Measurements from ENCODE around the gene HOXD9.

HOXD9 gene

GRCh38 chr2:176132205-176133171, 10.0 kb downstream of the HOXD9 start:
- H3K9me3 ChIP-seq (ENCODE audit: control extremely low read depth in 1 of 5, control insufficient read depth in 4 of 5, insufficient read depth in 2 of 5, low read depth in 1 of 5, low read length in 4 of 5): no peaks in the 10 kb centered on the region
- WGBS (ENCODE audit: insufficient coverage): 8% methylated on average over 24 of the region's 33 CpGs
- ChIA-PET POLR2A (interaction anchor here (0.6 kb wide), 1 partner anchor 514 kb away, joined by 6 read pairs; no protein-coding TSS in a partner anchor), CTCF (interaction anchor here (0.6 to 3.4 kb wide), 20 partner anchors 9 to 681 kb away, joined by 3 to 40 read pairs (median 4); partner anchors contain the start of genes HOXD13 and HOXD9)
- peaks cover 48 to 100% (median 68%) of the 10 kb centered on the region in 5 experiments for H3K27me3 ChIP-seq (replicated peaks in 2 of 5; ENCODE audit: control insufficient read depth in 4 of 5, insufficient read depth in 5 of 5, low read length in 4 of 5)
- no peaks in the 10 kb centered on the region for H3K36me3 ChIP-seq (ENCODE audit: control insufficient read depth in 4 of 4, insufficient read depth in 4 of 4, low read length in 3 of 4)
- DNase-seq: peak; percentile 57 to 80 (median 79)
- H3K4me1 ChIP-seq (ENCODE audit: control extremely low read depth in 1 of 4, control insufficient read depth in 4 of 4, insufficient read depth in 4 of 4, low read length in 3 of 4): peaks cover 4 to 20% (median 16%) of the 10 kb centered on the region in 4 experiments
- H3K27ac ChIP-seq (ENCODE audit: insufficient read depth in 1 of 2, low read depth in 1 of 2, low read length in 2 of 2, poor library complexity in 1 of 2, severe bottlenecking in 2 of 2): no peak overlapping the region
- H3K4me3 ChIP-seq (ENCODE audit: control insufficient read depth in 1 of 7, extremely low read depth in 1 of 7, insufficient read depth in 4 of 7, low read depth in 2 of 7, low read length in 6 of 7): peak overlapping the region in 2 of 7 experiments; percentile 25 to 52

GRCh38 chr2:176133389-176133788, 10.9 kb downstream of the HOXD9 start:
- H3K9me3 ChIP-seq (ENCODE audit: control extremely low read depth in 1 of 5, control insufficient read depth in 4 of 5, insufficient read depth in 2 of 5, low read depth in 1 of 5, low read length in 4 of 5): no peaks in the 10 kb centered on the region
- DNase-seq: no peak
- H3K4me3 ChIP-seq (ENCODE audit: control insufficient read depth in 1 of 7, extremely low read depth in 1 of 7, insufficient read depth in 4 of 7, low read depth in 2 of 7, low read length in 6 of 7): no peak overlapping the region
- CTCF ChIA-PET: interaction anchor here (0.8 to 3.4 kb wide), 11 partner anchors 9 to 514 kb away, joined by 3 to 40 read pairs (median 5); no protein-coding TSS in a partner anchor
- no peak overlapping the region for H3K27ac ChIP-seq (ENCODE audit: insufficient read depth in 1 of 2, low read depth in 1 of 2, low read length in 2 of 2, poor library complexity in 1 of 2, severe bottlenecking in 2 of 2)
- H3K36me3 ChIP-seq (ENCODE audit: control insufficient read depth in 4 of 4, insufficient read depth in 4 of 4, low read length in 3 of 4): no peaks in the 10 kb centered on the region
- H3K27me3 ChIP-seq (replicated peaks in 2 of 5; ENCODE audit: control insufficient read depth in 4 of 5, insufficient read depth in 5 of 5, low read length in 4 of 5): peaks cover 53 to 100% (median 63%) of the 10 kb centered on the region in 5 experiments
- POLR2A ChIA-PET: no interaction called here
- H3K4me1 ChIP-seq (ENCODE audit: control extremely low read depth in 1 of 4, control insufficient read depth in 4 of 4, insufficient read depth in 4 of 4, low read length in 3 of 4): peaks cover 4 to 20% (median 16%) of the 10 kb centered on the region in 4 experiments

GRCh38 chr2:176134035-176134434, 11.5 kb downstream of the HOXD9 start:
- POLR2A ChIA-PET: no interaction called here
- H3K36me3 ChIP-seq (ENCODE audit: control insufficient read depth in 4 of 4, insufficient read depth in 4 of 4, low read length in 3 of 4): no peaks in the 10 kb centered on the region
- no peak for DNase-seq
- H3K4me1 ChIP-seq (ENCODE audit: control extremely low read depth in 1 of 4, control insufficient read depth in 4 of 4, insufficient read depth in 4 of 4, low read length in 3 of 4): peaks cover 4 to 20% (median 14%) of the 10 kb centered on the region in 4 experiments
- H3K27ac ChIP-seq (ENCODE audit: insufficient read depth in 1 of 2, low read depth in 1 of 2, low read length in 2 of 2, poor library complexity in 1 of 2, severe bottlenecking in 2 of 2): no peak overlapping the region
- H3K27me3 ChIP-seq (replicated peaks in 2 of 5; ENCODE audit: control insufficient read depth in 4 of 5, insufficient read depth in 5 of 5, low read length in 4 of 5): peaks cover 59 to 100% (median 66%) of the 10 kb centered on the region in 5 experiments
- H3K4me3 ChIP-seq (ENCODE audit: control insufficient read depth in 1 of 7, extremely low read depth in 1 of 7, insufficient read depth in 4 of 7, low read depth in 2 of 7, low read length in 6 of 7): no peak overlapping the region
- CTCF ChIA-PET: interaction anchor here (0.8 to 2.6 kb wide), 9 partner anchors 10 to 513 kb away, joined by 3 to 11 read pairs (median 5); no protein-coding TSS in a partner anchor
- H3K9me3 ChIP-seq (ENCODE audit: control extremely low read depth in 1 of 5, control insufficient read depth in 4 of 5, insufficient read depth in 2 of 5, low read depth in 1 of 5, low read length in 4 of 5): peaks cover 0 to 5% (median 0%) of the 10 kb centered on the region in 5 experiments
- WGBS (ENCODE audit: insufficient coverage): 39% methylated on average over 3 of the region's 4 CpGs

- Histone ChIP-seq H3K27me3 (replicated peaks in 2 of 5; ENCODE audit: control insufficient read depth in 4 of 5, insufficient read depth in 5 of 5, low read length in 4 of 5) (peaks cover 64 to 100% (median 72%) of the 10 kb centered on the region in 5 experiments), H3K4me1 (ENCODE audit: control extremely low read depth in 1 of 4, control insufficient read depth in 4 of 4, insufficient read depth in 4 of 4, low read length in 3 of 4) (peaks cover 4 to 11% (median 11%) of the 10 kb centered on the region in 4 experiments), H3K9me3 (ENCODE audit: control extremely low read depth in 1 of 5, control insufficient read depth in 4 of 5, insufficient read depth in 2 of 5, low read depth in 1 of 5, low read length in 4 of 5) (peaks cover 0 to 7% (median 0%) of the 10 kb centered on the region in 5 experiments), H3K36me3 (ENCODE audit: control insufficient read depth in 4 of 4, insufficient read depth in 4 of 4, low read length in 3 of 4) (no peaks in the 10 kb centered on the region), H3K4me3 (ENCODE audit: control insufficient read depth in 1 of 7, extremely low read depth in 1 of 7, insufficient read depth in 4 of 7, low read depth in 2 of 7, low read length in 6 of 7) (no peak overlapping the region), H3K27ac (ENCODE audit: insufficient read depth in 1 of 2, low read depth in 1 of 2, low read length in 2 of 2, poor library complexity in 1 of 2, severe bottlenecking in 2 of 2) (no peak overlapping the region)
- no peak for DNase-seq
- ChIA-PET POLR2A (no interaction called here), CTCF (interaction anchor here (1.0 to 2.7 kb wide), 6 partner anchors 9 to 519 kb away, joined by 3 to 11 read pairs (median 6); no protein-coding TSS in a partner anchor)
Measured at GRCh38 chr2:176135035-176135440, 12.5 kb downstream of the HOXD9 start.

GRCh38 chr2:176136374-176137251, 14.1 kb downstream of the HOXD9 start:
- ChIA-PET POLR2A (interaction anchor here (0.6 kb wide), 1 partner anchor 536 kb away, joined by 3 read pairs; no protein-coding TSS in a partner anchor), CTCF (interaction anchor here (0.5 to 5.6 kb wide), 5 partner anchors 10 to 1397 kb away, joined by 3 to 53 read pairs (median 10); no protein-coding TSS in a partner anchor)
- H3K27ac ChIP-seq (ENCODE audit: insufficient read depth in 1 of 2, low read depth in 1 of 2, low read length in 2 of 2, poor library complexity in 1 of 2, severe bottlenecking in 2 of 2): no peak overlapping the region
- peaks cover 4 to 17% (median 13%) of the 10 kb centered on the region in 4 experiments for H3K4me1 ChIP-seq (ENCODE audit: control extremely low read depth in 1 of 4, control insufficient read depth in 4 of 4, insufficient read depth in 4 of 4, low read length in 3 of 4)
- DNase-seq: peak in 1 of 3 donors; percentile 40
- 3% methylated on average over 68 of the region's 71 CpGs for WGBS (ENCODE audit: insufficient coverage)
- peak overlapping the region in 5 of 7 experiments; percentile 8 to 19 (median 11) for H3K4me3 ChIP-seq (ENCODE audit: control insufficient read depth in 1 of 7, extremely low read depth in 1 of 7, insufficient read depth in 4 of 7, low read depth in 2 of 7, low read length in 6 of 7)
- peaks cover 0 to 7% (median 0%) of the 10 kb centered on the region in 5 experiments for H3K9me3 ChIP-seq (ENCODE audit: control extremely low read depth in 1 of 5, control insufficient read depth in 4 of 5, insufficient read depth in 2 of 5, low read depth in 1 of 5, low read length in 4 of 5)
- peaks cover 58 to 100% (median 67%) of the 10 kb centered on the region in 5 experiments for H3K27me3 ChIP-seq (replicated peaks in 2 of 5; ENCODE audit: control insufficient read depth in 4 of 5, insufficient read depth in 5 of 5, low read length in 4 of 5)
- no peaks in the 10 kb centered on the region for H3K36me3 ChIP-seq (ENCODE audit: control insufficient read depth in 4 of 4, insufficient read depth in 4 of 4, low read length in 3 of 4)

- H3K27me3 ChIP-seq (replicated peaks in 2 of 5; ENCODE audit: control insufficient read depth in 4 of 5, insufficient read depth in 5 of 5, low read length in 4 of 5): peaks cover 55 to 100% (median 67%) of the 10 kb centered on the region in 5 experiments
- POLR2A ChIA-PET: interaction anchor here (0.6 kb wide), 1 partner anchor 536 kb away, joined by 3 read pairs; no protein-coding TSS in a partner anchor
- peaks cover 0 to 7% (median 0%) of the 10 kb centered on the region in 5 experiments for H3K9me3 ChIP-seq (ENCODE audit: control extremely low read depth in 1 of 5, control insufficient read depth in 4 of 5, insufficient read depth in 2 of 5, low read depth in 1 of 5, low read length in 4 of 5)
- no peaks in the 10 kb centered on the region for H3K36me3 ChIP-seq (ENCODE audit: control insufficient read depth in 4 of 4, insufficient read depth in 4 of 4, low read length in 3 of 4)
- CTCF ChIA-PET: interaction anchor here (0.5 to 5.6 kb wide), 5 partner anchors 16 to 1398 kb away, joined by 3 to 53 read pairs (median 5); no protein-coding TSS in a partner anchor
- H3K4me1 ChIP-seq (ENCODE audit: control extremely low read depth in 1 of 4, control insufficient read depth in 4 of 4, insufficient read depth in 4 of 4, low read length in 3 of 4): peaks cover under 1 to 17% (median 13%) of the 10 kb centered on the region in 4 experiments
- no peak for DNase-seq
- H3K27ac ChIP-seq (ENCODE audit: insufficient read depth in 1 of 2, low read depth in 1 of 2, low read length in 2 of 2, poor library complexity in 1 of 2, severe bottlenecking in 2 of 2): no peak overlapping the region
- no peak overlapping the region for H3K4me3 ChIP-seq (ENCODE audit: control insufficient read depth in 1 of 7, extremely low read depth in 1 of 7, insufficient read depth in 4 of 7, low read depth in 2 of 7, low read length in 6 of 7)
- WGBS (ENCODE audit: insufficient coverage): no CpG with 5 or more reads among the region's 2 CpGs
Measured at GRCh38 chr2:176137252-176137580, 14.7 kb downstream of the HOXD9 start.
